ENCODE data around the gene KIF1B.

The KIF1B gene

DNA sequence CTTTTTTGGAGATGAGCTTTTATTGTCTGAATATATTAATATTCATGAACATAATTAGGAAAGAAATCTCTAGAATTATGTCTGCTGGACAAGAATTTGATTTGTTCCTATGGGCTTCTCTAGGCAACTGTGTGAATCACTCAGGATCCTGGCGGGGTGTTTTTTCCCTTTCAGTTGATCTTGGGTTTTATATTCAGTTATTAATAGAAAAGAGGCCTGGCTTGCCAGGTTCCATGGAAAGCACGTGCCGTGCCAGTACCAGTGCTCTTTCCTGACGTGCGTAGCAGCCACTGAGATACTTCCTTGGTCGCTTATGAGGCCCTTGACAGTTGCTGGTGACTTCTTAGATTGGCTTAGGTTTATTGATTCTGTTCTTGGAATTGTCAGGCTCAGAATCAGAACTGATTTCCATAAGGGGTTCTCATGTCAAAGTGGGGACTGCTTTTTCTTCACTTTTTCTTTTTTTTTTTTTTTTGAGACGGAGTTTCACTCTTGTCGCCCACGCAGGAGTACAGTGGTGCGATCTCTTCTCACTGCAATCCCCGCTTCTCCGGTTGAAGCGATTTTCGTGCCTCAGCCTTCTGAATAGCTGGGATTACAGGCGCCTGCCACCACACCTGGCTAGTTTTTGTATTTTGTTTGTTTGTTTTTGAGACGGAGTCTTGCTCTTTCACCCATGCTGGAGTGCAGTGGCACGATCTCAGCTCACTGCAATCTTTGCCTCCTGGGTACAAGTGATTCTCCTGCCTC lies 48.7 kb upstream of the KIF1B start:
- Histone ChIP-seq H3K4me1 (ENCODE audit: insufficient read depth, low read length) (no peaks in the 10 kb centered on the region), H3K27me3 (ENCODE audit: insufficient read depth, low read length, poor library complexity) (no peaks in the 10 kb centered on the region), H3K4me2 (ENCODE audit: insufficient read depth, low read length) (no peak overlapping the region), H2AFZ (ENCODE audit: low read depth, low read length) (no peak overlapping the region), H3K9ac (ENCODE audit: low read depth, low read length) (no peak overlapping the region), H3K79me2 (ENCODE audit: insufficient read depth, low read length) (no peaks in the 10 kb centered on the region), H4K20me1 (ENCODE audit: insufficient read depth, low read length) (no peaks in the 10 kb centered on the region), H3K4me3 (ENCODE audit: low read depth in 1 of 2, low read length in 2 of 2) (no peak overlapping the region), H3K27ac (ENCODE audit: low read length) (no peak overlapping the region), H3K36me3 (ENCODE audit: insufficient read depth, low read length) (peaks cover 36% of the 10 kb centered on the region), H3K9me3 (ENCODE audit: insufficient read depth, low read length, severe bottlenecking) (no peaks in the 10 kb centered on the region)
- DNase-seq (no peak), ATAC-seq (ENCODE audit: insufficient read depth, low read depth) (no peak)
- no peak for TF ChIP-seq EZH2 (IDR thresholded peaks at IDR 0.05; ENCODE audit: borderline replicate concordance, low read depth, low read length, severe bottlenecking)
- TF ChIP-seq, protein P1, sequence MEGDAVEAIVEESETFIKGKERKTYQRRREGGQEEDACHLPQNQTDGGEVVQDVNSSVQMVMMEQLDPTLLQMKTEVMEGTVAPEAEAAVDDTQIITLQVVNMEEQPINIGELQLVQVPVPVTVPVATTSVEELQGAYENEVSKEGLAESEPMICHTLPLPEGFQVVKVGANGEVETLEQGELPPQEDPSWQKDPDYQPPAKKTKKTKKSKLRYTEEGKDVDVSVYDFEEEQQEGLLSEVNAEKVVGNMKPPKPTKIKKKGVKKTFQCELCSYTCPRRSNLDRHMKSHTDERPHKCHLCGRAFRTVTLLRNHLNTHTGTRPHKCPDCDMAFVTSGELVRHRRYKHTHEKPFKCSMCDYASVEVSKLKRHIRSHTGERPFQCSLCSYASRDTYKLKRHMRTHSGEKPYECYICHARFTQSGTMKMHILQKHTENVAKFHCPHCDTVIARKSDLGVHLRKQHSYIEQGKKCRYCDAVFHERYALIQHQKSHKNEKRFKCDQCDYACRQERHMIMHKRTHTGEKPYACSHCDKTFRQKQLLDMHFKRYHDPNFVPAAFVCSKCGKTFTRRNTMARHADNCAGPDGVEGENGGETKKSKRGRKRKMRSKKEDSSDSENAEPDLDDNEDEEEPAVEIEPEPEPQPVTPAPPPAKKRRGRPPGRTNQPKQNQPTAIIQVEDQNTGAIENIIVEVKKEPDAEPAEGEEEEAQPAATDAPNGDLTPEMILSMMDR (IDR thresholded peaks at IDR 0.05; ENCODE audit: borderline replicate concordance, extremely low read depth, low read length, poor library complexity, severe bottlenecking), result no peak

DNA sequence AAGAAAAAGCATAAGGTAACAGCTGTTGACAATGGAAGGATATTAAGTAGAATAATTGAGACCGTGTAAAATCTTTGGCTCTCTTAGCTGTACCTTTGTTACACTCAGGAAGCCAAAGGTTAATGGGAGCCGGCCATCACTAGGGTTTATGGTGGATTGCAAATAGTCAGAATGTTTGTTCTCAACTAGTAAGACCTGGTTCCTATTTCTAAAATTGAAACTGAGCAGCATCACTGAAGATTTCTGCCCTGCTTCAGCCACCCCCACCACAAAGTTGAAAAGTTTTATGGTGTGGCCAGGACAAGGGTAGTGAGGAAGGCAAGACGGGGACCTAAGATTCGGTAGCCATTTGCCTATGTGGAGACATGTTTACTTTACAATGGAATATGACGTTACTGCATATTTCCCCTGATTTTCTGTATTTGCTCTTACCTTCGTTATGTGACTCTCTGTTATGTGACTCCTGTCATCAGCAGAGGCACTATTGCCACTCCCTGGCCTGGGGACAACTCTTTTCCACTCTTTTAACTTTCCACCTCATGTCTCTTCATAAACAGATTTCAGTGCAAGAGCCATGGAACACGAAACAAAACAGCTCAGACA lies 41.4 kb upstream of the KIF1B start:
- Histone ChIP-seq H4K20me1 (ENCODE audit: insufficient read depth, low read length) (no peaks in the 10 kb centered on the region), H3K9me3 (ENCODE audit: insufficient read depth, low read length, severe bottlenecking) (no peaks in the 10 kb centered on the region), H3K4me1 (ENCODE audit: insufficient read depth, low read length) (no peaks in the 10 kb centered on the region), H3K79me2 (ENCODE audit: insufficient read depth, low read length) (no peaks in the 10 kb centered on the region), H2AFZ (ENCODE audit: low read depth, low read length) (no peak overlapping the region), H3K4me2 (ENCODE audit: insufficient read depth, low read length) (no peak overlapping the region), H3K4me3 (ENCODE audit: low read depth in 1 of 2, low read length in 2 of 2) (no peak overlapping the region), H3K27me3 (ENCODE audit: insufficient read depth, low read length, poor library complexity) (no peaks in the 10 kb centered on the region), H3K27ac (ENCODE audit: low read length) (no peak overlapping the region), H3K9ac (ENCODE audit: low read depth, low read length) (no peak overlapping the region), H3K36me3 (ENCODE audit: insufficient read depth, low read length) (peaks cover 61% of the 10 kb centered on the region)
- no peak for ATAC-seq (ENCODE audit: insufficient read depth, low read depth)
- TF ChIP-seq, protein P1 (IDR thresholded peaks at IDR 0.05; ENCODE audit: borderline replicate concordance, extremely low read depth, low read length, poor library complexity, severe bottlenecking), result no peak
- no peak for TF ChIP-seq EZH2 (IDR thresholded peaks at IDR 0.05; ENCODE audit: borderline replicate concordance, low read depth, low read length, severe bottlenecking)
- no peak for DNase-seq

DNA sequence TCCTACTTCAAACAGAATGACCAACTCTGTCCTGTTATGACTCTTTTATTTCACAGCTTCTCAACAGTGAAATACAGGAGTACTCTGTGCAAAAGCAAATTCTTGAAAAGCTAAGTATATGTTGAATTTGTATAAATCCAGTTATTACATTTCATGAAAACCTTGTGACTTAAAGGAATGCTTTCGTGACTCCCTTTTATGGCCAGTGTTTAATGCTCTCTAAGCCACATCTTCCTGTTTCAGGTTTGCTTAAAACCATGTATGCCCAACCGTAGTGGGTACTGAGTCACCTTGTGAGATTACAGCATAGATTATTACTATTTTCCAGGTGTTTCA lies 40.2 kb upstream of the KIF1B start:
- Histone ChIP-seq H3K4me2 (ENCODE audit: insufficient read depth, low read length) (no peak overlapping the region), H3K79me2 (ENCODE audit: insufficient read depth, low read length) (no peaks in the 10 kb centered on the region), H4K20me1 (ENCODE audit: insufficient read depth, low read length) (no peaks in the 10 kb centered on the region), H3K4me1 (ENCODE audit: insufficient read depth, low read length) (no peaks in the 10 kb centered on the region), H3K27ac (ENCODE audit: low read length) (no peak overlapping the region), H3K9me3 (ENCODE audit: insufficient read depth, low read length, severe bottlenecking) (no peaks in the 10 kb centered on the region), H3K4me3 (ENCODE audit: low read depth in 1 of 2, low read length in 2 of 2) (no peak overlapping the region), H2AFZ (ENCODE audit: low read depth, low read length) (no peak overlapping the region), H3K27me3 (ENCODE audit: insufficient read depth, low read length, poor library complexity) (no peaks in the 10 kb centered on the region), H3K36me3 (ENCODE audit: insufficient read depth, low read length) (peaks cover 52% of the 10 kb centered on the region), H3K9ac (ENCODE audit: low read depth, low read length) (no peak overlapping the region)
- DNase-seq (no peak), ATAC-seq (ENCODE audit: insufficient read depth, low read depth) (no peak)
- no peak for TF ChIP-seq EZH2 (IDR thresholded peaks at IDR 0.05; ENCODE audit: borderline replicate concordance, low read depth, low read length, severe bottlenecking)
- TF ChIP-seq, protein P1 (IDR thresholded peaks at IDR 0.05; ENCODE audit: borderline replicate concordance, extremely low read depth, low read length, poor library complexity, severe bottlenecking), result no peak
